Measurements from ENCODE around the gene GLTP.
A peak's percentile ranks its signal among the peaks of the same experiment; 100 is the strongest.
"Not testable (repeated sequence)": the region's sequence is repeated elsewhere in the genome, so short reads cannot be mapped to it uniquely, and the experiment has no call there.

Gene GLTP

GRCh38 chr12:109880043-109880931 lies at the start of gene GLTP:
Gene GLTP (minus strand): TSS chr12:109880541. CDS start chr12:109880374, 167 bp downstream.
- peak within 1 kb of the TSS; percentile 73 to 86 (median 84) for H3K4me3 ChIP-seq
- H3K27ac ChIP-seq, result peak within 1 kb of the TSS; percentile 81 to 96 (median 94)

GRCh38 chr12:109929326-109929725 lies 49.0 kb upstream of the GLTP start:
- not testable (repeated sequence) for H3K4me3 ChIP-seq, H3K27ac ChIP-seq

GRCh38 chr12:109928058-109928656 lies 47.8 kb upstream of the GLTP start:
- Histone ChIP-seq H3K4me3 (no peak overlapping the region), H3K27ac (peak overlapping the region in 1 of 21 experiments; percentile 7)

GRCh38 chr12:109927622-109928021 lies 47.3 kb upstream of the GLTP start:
- Histone ChIP-seq H3K4me3 (no peak overlapping the region), H3K27ac (no peak overlapping the region)

GRCh38 chr12:109926488-109927210 lies 46.3 kb upstream of the GLTP start:
- Histone ChIP-seq H3K4me3 (no peak overlapping the region), H3K27ac (no peak overlapping the region)

- no peak overlapping the region for H3K27ac ChIP-seq
- no peak overlapping the region for H3K4me3 ChIP-seq
Observed at GRCh38 chr12:109926016-109926415, 45.7 kb upstream of the GLTP start.

GRCh38 chr12:109925185-109925840 lies 45.0 kb upstream of the GLTP start:
- Histone ChIP-seq H3K27ac (no peak overlapping the region), H3K4me3 (no peak overlapping the region)

GRCh38 chr12:109923481-109924245 lies 43.3 kb upstream of the GLTP start:
- Histone ChIP-seq H3K4me3 (no peak overlapping the region), H3K27ac (no peak overlapping the region)

GRCh38 chr12:109923038-109923437 lies 42.7 kb upstream of the GLTP start:
- Histone ChIP-seq H3K27ac (no peak overlapping the region), H3K4me3 (no peak overlapping the region)

- Histone ChIP-seq H3K4me3 (no peak overlapping the region), H3K27ac (no peak overlapping the region)
Observed at GRCh38 chr12:109921982-109922381, 41.6 kb upstream of the GLTP start.

GRCh38 chr12:109920261-109920780 lies 40.0 kb upstream of the GLTP start:
- Histone ChIP-seq H3K27ac (peak overlapping the region in 1 of 21 experiments; percentile 18), H3K4me3 (no peak overlapping the region)

GRCh38 chr12:109919456-109919855 lies 39.1 kb upstream of the GLTP start:
- Histone ChIP-seq H3K4me3 (no peak overlapping the region), H3K27ac (no peak overlapping the region)

GRCh38 chr12:109916045-109916444 lies 35.7 kb upstream of the GLTP start:
- peak overlapping the region in 4 of 21 experiments; percentile 5 to 38 (median 23) for H3K27ac ChIP-seq
- no peak overlapping the region for H3K4me3 ChIP-seq

- H3K27ac ChIP-seq, result peak overlapping the region in 5 of 21 experiments; percentile 5 to 38 (median 20)
Observed at GRCh38 chr12:109915171-109916040, 35.1 kb upstream of the GLTP start.

GRCh38 chr12:109914461-109914860 lies 34.1 kb upstream of the GLTP start:
- H3K4me3 ChIP-seq, result no peak overlapping the region
- no peak overlapping the region for H3K27ac ChIP-seq

More at GRCh38 chr12:109915171-109916040, 35.1 kb upstream of the GLTP start:
- H3K4me3 ChIP-seq, result no peak overlapping the region

GRCh38 chr12:109912855-109913321 lies 32.5 kb upstream of the GLTP start:
- H3K27ac ChIP-seq, result no peak overlapping the region
- no peak overlapping the region for H3K4me3 ChIP-seq

GRCh38 chr12:109910969-109911348 lies 30.6 kb upstream of the GLTP start:
- Histone ChIP-seq H3K4me3 (no peak overlapping the region), H3K27ac (no peak overlapping the region)

Measured in skin epidermis (tissue), 12 donors.